Non-pigmented ciliary epithelial cell (primary cell): ENCODE results near the gene LEAP2.

Source experiments
- DNase-seq: peaks from one replicate; pipeline ENCODE4 v3.0.0-alpha.2; 2010; ENCODE audit warnings: low read depth

LEAP2 gene

GRCh38 chr5:132873119-132873929 lies at the start of gene LEAP2:
LEAP2 (plus strand) TSS chr5:132873668; CDS start chr5:132873695, 27 bp downstream.
- DNase-seq, result no peak

GRCh38 chr5:132824426-132824825 lies 49.0 kb upstream of the LEAP2 start:
- DNase-seq, result no peak

DNA sequence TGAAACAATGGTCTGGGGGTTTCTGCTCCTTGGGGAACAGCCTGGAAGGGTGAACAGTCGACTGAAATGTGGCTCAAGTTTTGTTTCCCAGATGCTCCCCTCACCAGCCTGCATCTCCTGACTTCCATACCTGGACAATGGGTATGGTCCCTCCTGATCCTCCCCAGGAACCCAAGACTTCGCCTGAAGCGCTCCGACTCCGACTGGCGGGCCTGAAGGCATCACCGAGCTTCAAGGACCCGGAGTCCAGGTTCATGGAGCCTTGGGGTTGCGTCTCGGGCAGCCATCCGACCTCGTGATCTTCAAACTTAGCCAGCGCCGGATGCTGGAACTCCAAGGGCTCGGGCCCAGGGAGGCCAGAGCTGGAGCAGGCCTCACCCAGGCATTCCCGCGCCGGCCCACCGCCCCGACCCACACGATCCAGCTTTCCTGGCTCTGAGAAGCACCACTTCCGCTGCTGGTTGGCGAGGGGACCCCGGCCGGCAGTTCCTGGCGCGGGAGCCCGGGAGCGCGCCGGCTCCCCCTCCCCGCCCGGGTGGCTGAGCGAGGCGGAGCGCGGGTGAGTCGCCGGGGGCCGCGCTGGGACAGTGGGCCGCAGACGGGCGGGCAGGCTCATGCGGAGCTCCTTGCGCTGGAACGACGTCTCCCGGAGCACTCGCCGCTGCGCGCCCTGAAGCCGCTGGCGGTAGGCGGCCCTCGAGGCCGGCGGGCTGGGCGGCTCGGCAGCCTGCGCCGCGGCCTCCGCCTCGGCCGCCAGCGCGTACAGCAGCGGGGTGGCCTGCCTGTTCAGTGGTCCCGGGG lies 48.2 kb upstream of the LEAP2 start:
- DNase-seq, result no peak

GRCh38 chr5:132825834-132826391 lies 47.6 kb upstream of the LEAP2 start:
- DNase-seq, result no peak

DNA sequence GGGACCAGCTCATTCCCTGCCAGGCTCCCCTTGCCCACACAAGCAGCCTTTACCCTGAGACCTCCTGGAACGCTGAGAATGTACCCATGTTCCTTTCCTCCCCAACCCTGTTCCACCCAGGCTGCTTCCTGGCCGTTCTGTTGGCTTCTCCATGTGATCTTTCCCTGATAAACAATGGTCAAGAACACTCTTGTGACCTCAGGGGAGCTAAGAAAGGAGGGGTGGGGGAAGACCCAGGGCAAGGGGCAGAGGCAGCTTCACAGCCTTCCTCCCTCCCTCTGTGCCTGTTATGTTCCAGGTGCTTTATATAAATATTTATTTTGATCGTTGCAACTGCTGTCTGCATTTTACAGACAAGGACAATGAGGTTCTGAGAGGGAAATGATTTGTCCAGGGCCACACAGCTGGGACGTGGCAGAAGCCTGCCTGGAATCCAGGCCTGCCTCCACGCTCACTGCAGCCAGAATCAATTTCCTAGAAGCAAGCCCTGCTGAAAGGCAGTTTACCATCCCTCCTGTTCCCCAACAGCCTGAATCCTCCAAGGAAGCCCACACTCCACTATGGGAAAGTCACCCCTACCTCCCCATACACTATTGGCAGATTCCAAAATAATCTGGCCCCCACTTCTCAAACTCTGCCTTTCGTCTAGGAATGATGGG lies 46.9 kb upstream of the LEAP2 start:
- DNase-seq, result no peak

DNA sequence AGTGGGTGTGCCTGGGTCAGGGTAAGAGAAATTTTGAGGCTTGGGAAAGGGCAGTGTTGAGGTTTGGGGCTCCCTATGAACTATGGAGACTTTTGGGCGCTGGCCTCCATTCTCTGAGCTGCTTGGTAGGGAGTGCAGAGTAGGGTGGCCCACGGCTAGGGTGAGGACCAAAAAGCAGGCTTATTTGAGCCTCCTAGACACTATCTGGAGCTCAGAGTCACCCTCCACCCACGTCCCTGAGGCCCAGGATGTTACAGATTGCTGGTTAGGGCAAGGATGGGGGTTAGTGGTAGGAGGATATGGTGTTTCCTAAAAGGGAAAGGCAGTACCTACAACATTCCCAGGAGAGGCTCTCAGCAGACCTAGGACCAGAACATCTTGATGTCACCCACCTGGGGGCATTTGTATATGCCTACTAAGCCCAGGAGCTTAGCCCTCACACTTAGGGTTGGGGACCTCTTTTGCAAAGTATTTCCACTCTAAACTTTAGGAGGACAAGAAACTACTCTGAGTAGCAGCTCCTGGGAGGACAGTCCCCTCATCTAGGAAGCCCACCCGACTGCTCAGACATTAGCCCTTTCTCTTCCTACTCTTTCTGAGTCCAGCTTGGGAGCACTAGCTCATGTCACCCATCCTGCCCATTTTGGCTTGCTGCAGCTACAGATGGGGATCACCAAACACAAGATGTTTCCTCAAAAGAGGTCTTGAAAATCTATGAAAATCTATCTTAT lies 45.4 kb upstream of the LEAP2 start:
- no peak for DNase-seq

DNA sequence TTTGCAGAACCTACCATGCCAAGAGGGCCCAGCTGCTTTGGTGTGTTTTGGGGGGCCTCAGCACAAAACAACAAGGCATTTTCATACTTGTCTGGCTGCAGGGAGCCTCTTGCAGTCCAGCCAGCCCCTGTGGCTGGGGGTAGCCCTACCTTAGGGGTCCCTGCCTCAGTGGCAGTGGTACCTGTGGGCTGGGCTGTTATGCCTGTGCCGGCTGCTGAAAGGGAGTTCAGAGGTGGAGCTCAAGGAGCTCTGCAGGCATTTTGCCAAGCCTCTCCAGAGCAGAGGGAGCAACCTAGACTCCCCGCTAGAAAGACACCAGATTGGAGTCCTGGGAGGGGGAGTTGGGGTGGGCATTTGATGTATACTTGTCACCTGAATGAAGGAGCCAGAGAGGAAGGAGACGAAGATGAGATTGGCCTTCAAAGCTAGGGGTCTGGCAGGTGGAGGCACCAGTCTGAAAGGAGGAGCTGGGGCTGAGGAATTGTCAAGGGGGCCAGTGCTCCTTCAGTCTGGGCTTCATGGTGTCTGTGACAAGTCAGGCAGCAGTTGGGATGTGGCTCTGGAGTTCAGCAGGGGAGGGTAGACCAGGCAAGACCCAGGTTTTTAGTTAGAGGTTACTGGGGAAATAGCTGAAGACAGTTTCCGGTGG lies 44.5 kb upstream of the LEAP2 start:
- no peak for DNase-seq

DNA sequence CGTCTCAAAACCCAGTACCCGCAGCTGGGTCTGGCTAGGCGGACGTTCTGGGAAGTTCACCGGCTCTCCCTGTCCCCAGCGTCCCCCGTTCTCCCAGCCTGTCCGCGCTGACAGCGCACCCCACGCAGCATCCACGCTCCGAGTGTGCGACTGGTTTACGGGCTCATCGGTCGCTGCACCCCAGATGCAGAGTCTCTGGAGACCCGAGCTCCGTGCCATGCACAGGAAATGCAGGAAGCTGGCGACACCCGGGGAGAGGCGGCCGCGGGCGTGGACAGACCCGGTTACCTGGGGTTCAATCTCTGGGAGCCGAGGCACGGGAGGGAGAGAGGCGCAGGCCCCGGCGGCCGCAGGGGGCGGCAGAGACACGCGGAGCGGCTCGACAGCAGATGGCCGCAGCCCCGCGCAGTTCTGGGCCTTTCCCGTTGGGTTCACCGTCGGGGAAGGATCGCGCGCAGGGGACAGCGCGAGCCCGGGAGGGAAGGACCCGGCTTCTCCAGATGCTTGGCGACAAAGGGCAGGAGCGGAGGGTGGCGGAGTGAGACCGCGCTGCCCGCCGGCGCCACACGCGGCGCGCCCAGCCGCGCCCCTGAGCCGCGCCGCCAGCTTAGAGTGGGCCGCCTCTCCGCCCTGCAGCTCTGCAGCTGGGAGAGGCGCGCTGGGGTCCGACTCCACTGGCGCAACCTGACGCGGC lies 43.6 kb upstream of the LEAP2 start:
- no peak for DNase-seq

- DNase-seq, result no peak
Measured at GRCh38 chr5:132830436-132831094, 42.9 kb upstream of the LEAP2 start, which contains the start of gene SHROOM1. SHROOM1 (minus strand) TSS chr5:132830647; CDS start chr5:132826140, 4,507 bp downstream.

DNA sequence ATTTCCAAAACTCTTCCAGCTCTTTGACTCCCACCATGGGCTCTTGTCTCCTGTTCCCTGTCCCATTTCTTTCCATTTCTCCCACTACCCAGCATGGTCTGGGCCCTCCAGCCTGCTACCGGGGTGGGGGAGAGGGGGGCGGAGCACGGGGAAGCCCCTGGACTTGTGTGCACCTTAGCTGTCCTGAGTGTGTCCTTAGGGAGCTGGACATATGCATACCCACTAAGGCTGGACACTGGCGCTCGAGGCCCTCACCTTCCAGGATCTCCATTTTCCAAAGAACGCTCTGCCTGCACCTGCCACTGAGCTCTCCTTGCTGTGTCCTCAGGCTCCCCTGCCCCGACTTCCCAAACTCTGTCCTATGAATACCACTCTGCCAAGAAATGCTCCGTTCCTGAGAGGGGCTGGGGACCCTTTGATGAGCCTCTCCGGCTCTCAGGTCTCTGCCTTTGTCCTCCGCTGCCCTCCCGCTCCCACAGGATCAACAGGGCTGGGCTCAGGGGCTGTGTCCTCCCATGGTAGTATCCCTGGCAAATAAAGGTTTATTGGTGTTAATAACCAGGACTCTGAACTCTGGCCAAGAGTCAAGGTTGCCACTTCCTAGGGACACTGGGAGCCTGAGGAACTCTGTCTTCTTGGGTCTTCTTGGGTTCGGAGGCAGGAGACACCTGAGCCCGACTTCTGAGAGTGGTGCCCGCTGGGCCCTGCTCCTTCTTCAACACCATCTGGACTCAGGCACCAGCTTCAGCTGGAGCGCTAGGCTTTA lies 42.2 kb upstream of the LEAP2 start:
- DNase-seq, result no peak

DNA sequence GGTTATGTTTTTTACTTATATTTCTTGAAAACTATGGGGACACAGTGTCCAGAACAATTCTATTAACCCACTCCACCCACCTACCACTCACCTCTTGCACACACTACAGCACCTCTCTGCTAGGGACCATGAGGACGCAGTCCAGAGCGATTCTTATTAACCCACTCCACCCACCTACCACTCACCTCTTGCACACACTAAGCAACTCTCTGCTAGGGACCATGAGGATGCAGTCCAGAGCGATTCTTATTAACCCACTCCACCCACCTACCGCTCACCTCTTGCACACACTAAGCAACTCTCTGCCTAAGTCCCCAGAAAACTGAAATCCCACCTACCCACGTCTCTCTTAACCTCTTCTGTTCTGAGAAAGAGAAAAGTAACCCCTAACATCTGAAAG lies 40.9 kb upstream of the LEAP2 start:
- no peak for DNase-seq

- no peak for DNase-seq
Measured at GRCh38 chr5:132834057-132834456, 39.4 kb upstream of the LEAP2 start.

- DNase-seq, result no peak
Measured at GRCh38 chr5:132836852-132837251, 36.6 kb upstream of the LEAP2 start.

GRCh38 chr5:132837868-132838267 lies 35.6 kb upstream of the LEAP2 start:
- DNase-seq, result no peak

DNA sequence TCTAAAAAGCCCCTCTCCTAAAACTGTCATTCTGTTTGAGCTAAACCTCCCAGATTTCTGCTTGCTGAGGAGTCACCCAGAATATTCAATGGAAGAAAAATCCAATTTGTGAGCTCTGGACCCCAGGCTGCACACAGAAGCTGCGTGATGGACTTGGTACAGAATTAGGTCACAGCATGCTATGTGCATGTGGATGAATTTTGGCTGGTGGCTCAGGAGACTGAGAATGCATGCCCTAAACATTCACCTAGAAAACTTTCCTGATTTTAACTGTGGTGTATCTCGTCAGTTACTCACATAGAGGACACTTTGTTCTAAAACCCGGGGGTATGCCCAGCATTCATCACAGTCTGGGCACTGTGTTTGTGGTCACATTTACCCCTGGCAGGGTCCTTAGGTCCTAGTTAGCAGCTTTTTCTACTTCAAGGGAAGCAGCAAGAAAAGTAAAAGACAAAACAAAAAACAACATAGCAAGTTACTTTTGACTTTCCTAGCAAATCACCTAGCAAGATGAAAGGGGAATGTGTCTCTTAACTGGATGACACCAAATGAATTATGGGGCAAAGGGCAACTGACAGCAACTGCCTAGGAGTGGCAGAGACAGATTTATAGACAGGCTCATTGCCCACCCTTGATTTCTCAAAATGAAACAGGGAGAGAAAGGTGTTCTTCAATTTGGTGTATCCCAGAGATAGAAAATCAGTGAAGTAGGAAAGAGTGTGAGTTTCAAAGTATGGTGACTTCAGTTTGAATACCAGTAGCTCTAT lies 34.8 kb upstream of the LEAP2 start:
- no peak for DNase-seq

DNA sequence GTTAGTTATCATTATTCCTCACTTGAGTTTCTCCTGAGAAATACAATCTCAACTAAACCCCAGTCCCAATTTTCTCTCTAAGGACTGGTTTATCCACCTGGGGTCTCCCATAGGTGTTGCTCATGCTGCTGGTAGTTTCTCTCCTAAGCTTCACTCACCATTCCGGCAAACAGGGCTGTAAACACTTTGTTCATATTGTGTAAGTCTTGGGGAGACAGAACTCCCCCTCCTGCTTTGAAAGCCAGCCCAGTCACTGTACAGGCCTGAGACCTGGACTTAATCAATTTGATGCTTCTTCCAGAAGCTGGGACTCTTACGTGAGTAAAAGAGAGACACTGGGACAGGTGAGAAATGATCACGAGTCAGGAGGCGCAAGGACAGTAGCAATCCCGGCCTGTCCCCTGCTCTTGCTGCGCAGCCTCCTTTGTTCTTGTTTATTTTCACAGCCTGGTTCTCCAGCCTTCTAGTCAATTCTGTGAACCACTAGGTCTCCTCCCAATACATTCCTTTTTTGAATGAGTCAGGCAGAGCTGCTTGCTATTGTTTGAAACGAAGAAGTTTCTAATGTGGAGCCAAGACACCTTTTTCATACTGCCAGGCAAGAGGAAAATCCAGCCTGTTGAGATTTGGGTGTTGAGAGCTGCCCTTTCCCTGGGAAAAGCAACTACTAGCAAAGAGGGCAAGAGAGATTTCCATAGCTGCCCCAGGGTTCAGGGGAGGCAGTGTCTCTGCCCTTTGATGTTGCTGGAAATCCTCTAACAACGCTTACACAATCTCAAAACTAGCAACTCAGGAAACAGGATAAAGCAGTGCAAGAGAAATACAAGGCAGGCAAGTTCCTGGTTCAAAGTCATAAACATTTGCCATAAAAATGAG lies 33.8 kb upstream of the LEAP2 start:
- DNase-seq, result peak; percentile 53

- DNase-seq, result no peak
Measured at GRCh38 chr5:132840313-132840712, 33.2 kb upstream of the LEAP2 start.
